Omental fat pad (tissue), 4 donors: ENCODE data around the gene SFMBT2. TPM values are rescaled to one million over a fixed set of nuclear protein-coding genes. Genes with fewer than 3 reads are reported as not detected.
"Not testable (repeated sequence)": the region's sequence is repeated elsewhere in the genome, so short reads cannot be mapped to it uniquely, and the experiment has no call there.

ENCODE experiments used
- ATAC-seq: fragments of 150-250 bp; one replicate; pipeline ENCODE4 v1.9.1; 2016; ENCODE audit warnings: mild to moderate bottlenecking, moderate library complexity; ENCODE audit not compliant: low FRiP score
- DNase-seq: peaks from one replicate; pipeline ENCODE4 v3.0.0-alpha.2; 2019; ENCODE audit warnings: low spot score
- CTCF ChIP-seq, 3 donors: fragments of 450-650 bp; IDR thresholded peaks; one replicate each; pipeline ENCODE4 v1.5.1; 2016 to 2017; ENCODE audit warnings: antibody characterized with exemption in 3 of 3, mild to moderate bottlenecking in 3 of 3, moderate library complexity in 2 of 3
- total RNA-seq, 4 donors: library from RNA; depleted of rRNA; stranded (reverse); fragments of >200 nt; gene quantifications; one replicate each; pipeline ENCODE4 v1.1.0, GENCODE V29; 2016

Gene SFMBT2
- total RNA-seq, 4 donors from 2014 or later = 6.2 to 12.0 (median 9.4) TPM

- TF ChIP-seq CTCF (IDR thresholded peaks at IDR 0.05) = no peak
- ATAC-seq (no peak), DNase-seq (no peak)
Measured at GRCh38 chr10:7230036-7230435, 180.8 kb downstream of the SFMBT2 start.

GRCh38 chr10:7225133-7225532, 185.7 kb downstream of the SFMBT2 start:
- no peak for DNase-seq
- no peak for ATAC-seq
- TF ChIP-seq CTCF (IDR thresholded peaks at IDR 0.05) = no peak

GRCh38 chr10:7218968-7219367, 191.9 kb downstream of the SFMBT2 start:
- DNase-seq = no peak
- TF ChIP-seq CTCF (IDR thresholded peaks at IDR 0.05) = no peak
- ATAC-seq = no peak

- DNase-seq, ATAC-seq: not testable (repeated sequence)
Measured at GRCh38 chr10:7212696-7213095, 198.1 kb downstream of the SFMBT2 start.

- ATAC-seq (no peak), DNase-seq (no peak)
- no peak for TF ChIP-seq CTCF (IDR thresholded peaks at IDR 0.05)
Measured at GRCh38 chr10:7211857-7212577, 198.8 kb downstream of the SFMBT2 start.

- DNase-seq = no peak
- TF ChIP-seq CTCF (IDR thresholded peaks at IDR 0.05) = no peak
- ATAC-seq = no peak
Measured at GRCh38 chr10:7210516-7210915, 200.3 kb downstream of the SFMBT2 start.

- ATAC-seq (no peak), DNase-seq (no peak)
- no peak for TF ChIP-seq CTCF (IDR thresholded peaks at IDR 0.05)
Measured at GRCh38 chr10:7209458-7209857, 201.4 kb downstream of the SFMBT2 start.
